DND-41 (cell line): Measurements from ENCODE around the gene MMP24.

Experiments used
- ATAC-seq: fragments of 200-7000 bp; cut with Tn5 transposase; 3 replicates; pipeline ENCODE4 v1.9.1; 2021; ENCODE audit warnings: low read depth; ENCODE audit not compliant: insufficient read depth
- DNase-seq: peaks from one replicate; pipeline ENCODE4 v3.0.0-alpha.2; 2020
- H2AFZ ChIP-seq: 2 replicates; pipeline ENCODE4 v1.6.0; 2012; ENCODE audit warnings: low read depth, low read length
- H3K27ac ChIP-seq: 2 replicates; pipeline ENCODE4 v1.5.1; 2012; ENCODE audit warnings: low read length, inconsistent platforms
- H3K27me3 ChIP-seq: fragments of 200-600 bp; sonication (generic); 2 replicates; pipeline ENCODE4 v1.6.0; 2012; ENCODE audit warnings: low read length, mild to moderate bottlenecking, inconsistent platforms; ENCODE audit not compliant: insufficient read depth, poor library complexity
- H3K36me3 ChIP-seq: 2 replicates; pipeline ENCODE4 v1.5.1; 2012; ENCODE audit warnings: low read length, inconsistent platforms; ENCODE audit not compliant: insufficient read depth
- H3K4me1 ChIP-seq: 2 replicates; pipeline ENCODE4 v1.5.1; 2012; ENCODE audit warnings: mild to moderate bottlenecking, low read length; ENCODE audit not compliant: insufficient read depth
- H3K4me2 ChIP-seq: 2 replicates; pipeline ENCODE4 v1.6.0; 2012; ENCODE audit warnings: mild to moderate bottlenecking, moderate library complexity, low read length, inconsistent platforms; ENCODE audit not compliant: insufficient read depth
- H3K4me3 ChIP-seq, 2 experiments: fragments of 200-600 bp in 1 of 2; shearing (Covaris generic) in 1 of 2; 2 replicates each; pipeline ENCODE4 v1.5.1; 2012 to 2016; ENCODE audit warnings: inconsistent platforms in 2 of 2, low read length in 2 of 2, mild to moderate bottlenecking in 2 of 2, low read depth in 1 of 2, moderate library complexity in 1 of 2
- H3K79me2 ChIP-seq: 2 replicates; pipeline ENCODE4 v1.6.0; 2012; ENCODE audit warnings: low read length, inconsistent platforms; ENCODE audit not compliant: insufficient read depth
- H3K9ac ChIP-seq: 2 replicates; pipeline ENCODE4 v1.6.0; 2012; ENCODE audit warnings: low read depth, mild to moderate bottlenecking, inconsistent platforms, low read length, moderate library complexity
- H3K9me3 ChIP-seq: 2 replicates; pipeline ENCODE4 v1.5.1; 2012; ENCODE audit warnings: low read length, moderate library complexity, mild to moderate bottlenecking, inconsistent platforms; ENCODE audit not compliant: insufficient read depth, severe bottlenecking
- H4K20me1 ChIP-seq: 2 replicates; pipeline ENCODE4 v1.6.0; 2012; ENCODE audit warnings: low read length; ENCODE audit not compliant: insufficient read depth
- EZH2 ChIP-seq: IDR thresholded peaks from 3 replicates; pipeline ENCODE4 v1.6.1; 2012; ENCODE audit warnings: borderline replicate concordance, low read depth, mild to moderate bottlenecking, moderate library complexity, low read length, inconsistent platforms; ENCODE audit not compliant: severe bottlenecking
- TF ChIP-seq, protein P1 (sequence below): IDR thresholded peaks from 2 replicates; pipeline ENCODE4 v1.5.1; 2012; ENCODE audit warnings: borderline replicate concordance, low read length, moderate library complexity, mild to moderate bottlenecking; ENCODE audit not compliant: poor library complexity, severe bottlenecking; ENCODE audit errors: extremely low read depth

The MMP24 gene

DNA sequence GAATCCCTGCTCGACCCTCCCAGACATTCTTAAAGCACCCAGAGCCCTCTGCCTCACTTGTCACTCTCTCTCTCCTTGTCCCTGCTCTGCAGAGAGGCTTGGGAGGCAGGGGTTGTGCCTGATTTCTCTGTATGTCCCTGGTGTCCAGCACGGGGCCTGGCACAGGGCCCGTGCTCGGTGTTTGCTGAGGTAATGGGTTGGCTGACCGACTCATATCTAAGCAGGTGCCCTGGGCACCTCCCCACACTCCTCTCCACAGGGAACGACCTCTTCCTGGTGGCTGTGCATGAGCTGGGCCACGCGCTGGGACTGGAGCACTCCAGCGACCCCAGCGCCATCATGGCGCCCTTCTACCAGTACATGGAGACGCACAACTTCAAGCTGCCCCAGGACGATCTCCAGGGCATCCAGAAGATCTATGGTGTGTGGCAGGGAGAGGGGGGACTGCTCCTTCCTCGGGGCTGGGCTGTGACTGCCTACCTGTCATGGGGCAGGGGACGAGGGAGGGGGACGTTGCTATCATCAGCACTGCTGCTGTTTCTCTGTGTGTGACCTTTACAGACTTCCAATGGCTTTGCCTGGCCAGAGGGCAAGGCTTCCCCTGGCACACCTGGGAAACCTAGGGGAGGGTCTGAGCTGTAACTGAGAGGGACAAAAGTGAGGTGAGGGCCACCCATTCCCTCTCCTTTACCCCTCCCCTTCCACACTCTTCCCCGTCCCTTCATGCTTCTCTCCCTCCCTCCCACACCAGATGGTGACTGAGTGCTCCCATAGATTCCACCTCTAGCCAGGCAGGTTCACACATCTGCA lies 37.2 kb downstream of the MMP24 start:
- Histone ChIP-seq H3K27me3 (no peaks in the 10 kb centered on the region), H4K20me1 (no peaks in the 10 kb centered on the region), H3K4me1 (no peaks in the 10 kb centered on the region), H3K9me3 (no peaks in the 10 kb centered on the region), H3K36me3 (no peaks in the 10 kb centered on the region), H3K27ac (no peak overlapping the region), H3K4me2 (no peak overlapping the region), H3K9ac (no peak overlapping the region), H3K4me3 (no peak overlapping the region), H2AFZ (no peak overlapping the region), H3K79me2 (no peaks in the 10 kb centered on the region)
- TF ChIP-seq, protein P1, sequence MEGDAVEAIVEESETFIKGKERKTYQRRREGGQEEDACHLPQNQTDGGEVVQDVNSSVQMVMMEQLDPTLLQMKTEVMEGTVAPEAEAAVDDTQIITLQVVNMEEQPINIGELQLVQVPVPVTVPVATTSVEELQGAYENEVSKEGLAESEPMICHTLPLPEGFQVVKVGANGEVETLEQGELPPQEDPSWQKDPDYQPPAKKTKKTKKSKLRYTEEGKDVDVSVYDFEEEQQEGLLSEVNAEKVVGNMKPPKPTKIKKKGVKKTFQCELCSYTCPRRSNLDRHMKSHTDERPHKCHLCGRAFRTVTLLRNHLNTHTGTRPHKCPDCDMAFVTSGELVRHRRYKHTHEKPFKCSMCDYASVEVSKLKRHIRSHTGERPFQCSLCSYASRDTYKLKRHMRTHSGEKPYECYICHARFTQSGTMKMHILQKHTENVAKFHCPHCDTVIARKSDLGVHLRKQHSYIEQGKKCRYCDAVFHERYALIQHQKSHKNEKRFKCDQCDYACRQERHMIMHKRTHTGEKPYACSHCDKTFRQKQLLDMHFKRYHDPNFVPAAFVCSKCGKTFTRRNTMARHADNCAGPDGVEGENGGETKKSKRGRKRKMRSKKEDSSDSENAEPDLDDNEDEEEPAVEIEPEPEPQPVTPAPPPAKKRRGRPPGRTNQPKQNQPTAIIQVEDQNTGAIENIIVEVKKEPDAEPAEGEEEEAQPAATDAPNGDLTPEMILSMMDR: no peak
- no peak for TF ChIP-seq EZH2
- no peak; the same call in 2 of the 3 replicates for ATAC-seq
- no peak for DNase-seq

DNA sequence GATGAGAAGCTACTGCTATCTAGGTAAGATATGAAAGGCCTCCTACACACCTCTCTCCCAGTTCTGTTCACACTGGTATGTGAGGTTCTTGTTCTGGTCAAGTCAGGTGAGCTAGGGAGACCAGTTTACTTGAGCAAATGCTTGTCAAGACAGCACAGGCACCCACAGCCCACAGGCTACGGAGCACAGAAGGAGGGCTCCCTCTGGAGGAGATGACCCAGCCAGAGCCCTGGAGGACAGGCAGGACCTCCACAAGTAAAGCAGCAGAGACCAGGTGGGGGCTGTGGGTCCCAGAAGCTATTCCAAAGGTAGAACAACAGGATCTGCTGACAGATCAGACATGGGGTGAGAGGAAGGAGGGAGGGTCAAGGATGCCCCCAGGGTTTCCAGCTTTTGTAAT lies 38.3 kb downstream of the MMP24 start:
- no peak overlapping the region for H3K27ac ChIP-seq
- no peaks in the 10 kb centered on the region for H3K9me3 ChIP-seq
- H3K4me1 ChIP-seq: no peaks in the 10 kb centered on the region
- H3K4me3 ChIP-seq: no peak overlapping the region
- no peaks in the 10 kb centered on the region for H3K79me2 ChIP-seq
- no peak overlapping the region for H3K4me2 ChIP-seq
- H3K27me3 ChIP-seq: no peaks in the 10 kb centered on the region
- no peak overlapping the region for H2AFZ ChIP-seq
- no peaks in the 10 kb centered on the region for H4K20me1 ChIP-seq
- H3K9ac ChIP-seq: no peak overlapping the region
- ATAC-seq (no peak), DNase-seq (no peak)
- no peak for TF ChIP-seq EZH2
- TF ChIP-seq, protein P1: peak; percentile 12
- H3K36me3 ChIP-seq: no peaks in the 10 kb centered on the region

DNA sequence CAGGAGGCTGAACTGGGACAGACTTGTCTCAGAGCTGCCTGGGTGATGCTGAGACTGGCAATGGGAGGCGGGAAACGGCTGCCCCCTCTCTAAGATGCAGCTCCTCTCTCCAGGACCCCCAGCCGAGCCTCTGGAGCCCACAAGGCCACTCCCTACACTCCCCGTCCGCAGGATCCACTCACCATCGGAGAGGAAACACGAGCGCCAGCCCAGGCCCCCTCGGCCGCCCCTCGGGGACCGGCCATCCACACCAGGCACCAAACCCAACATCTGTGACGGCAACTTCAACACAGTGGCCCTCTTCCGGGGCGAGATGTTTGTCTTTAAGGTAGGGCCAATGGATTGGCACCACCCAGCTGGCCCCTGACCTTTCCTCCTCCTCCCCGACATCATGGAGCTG lies 40.6 kb downstream of the MMP24 start:
- DNase-seq (no peak), ATAC-seq (no peak)
- no peaks in the 10 kb centered on the region for H3K9me3 ChIP-seq
- no peaks in the 10 kb centered on the region for H3K36me3 ChIP-seq
- no peak overlapping the region for H3K4me2 ChIP-seq
- H4K20me1 ChIP-seq: no peaks in the 10 kb centered on the region
- H3K27me3 ChIP-seq: no peaks in the 10 kb centered on the region
- TF ChIP-seq, protein P1: no peak
- TF ChIP-seq EZH2: no peak
- no peak overlapping the region for H2AFZ ChIP-seq
- no peaks in the 10 kb centered on the region for H3K79me2 ChIP-seq
- H3K9ac ChIP-seq: no peak overlapping the region
- H3K27ac ChIP-seq: no peak overlapping the region
- no peak overlapping the region for H3K4me3 ChIP-seq
- H3K4me1 ChIP-seq: no peaks in the 10 kb centered on the region
